OCI-LY3 (cell line): Measurements from ENCODE around the gene ELK3.

Experiments
- H2AFZ ChIP-seq: fragments of 200-600, 300-600 bp; shearing (Covaris generic); 2 replicates; pipeline ENCODE4 v1.6.0; 2014; ENCODE audit warnings: antibody characterized with exemption, low read depth, low read length
- H3K27ac ChIP-seq: fragments of 200-600, 300-600 bp; sonication (generic); 2 replicates; pipeline ENCODE4 v1.5.1; 2014; ENCODE audit warnings: mild to moderate bottlenecking, low read length, moderate library complexity, mixed read lengths
- H3K27me3 ChIP-seq: fragments of 200-600, 300-600 bp; sonication (generic); 2 replicates; pipeline ENCODE4 v1.6.1; 2014; ENCODE audit warnings: low read depth, low read length, mixed read lengths
- H3K36me3 ChIP-seq: fragments of 200-600, 300-600 bp; sonication (generic); replicated peaks from 2 replicates; pipeline ENCODE3; 2014; ENCODE audit warnings: low read depth, low read length, mixed read lengths
- H3K4me1 ChIP-seq: fragments of 300-600, 200-600 bp; sonication (generic); 2 replicates; pipeline ENCODE4 v1.6.1; 2014; ENCODE audit warnings: low read length, mixed read lengths
- H3K4me2 ChIP-seq: fragments of 200-600, 300-600 bp; sonication (generic); 2 replicates; pipeline ENCODE4 v1.6.1; 2014; ENCODE audit warnings: low read length, mixed read lengths
- H3K4me3 ChIP-seq: fragments of 300-600, 200-600 bp; sonication (generic); 2 replicates; pipeline ENCODE4 v1.5.1; 2014; ENCODE audit warnings: antibody characterized with exemption, mild to moderate bottlenecking, low read length, moderate library complexity
- H3K79me2 ChIP-seq: fragments of 300-600, 200-600 bp; shearing (Covaris generic); 2 replicates; pipeline ENCODE4 v1.6.1; 2014; ENCODE audit warnings: mild to moderate bottlenecking, low read length, mixed read lengths
- H3K9ac ChIP-seq: fragments of 300-600, 200-600 bp; shearing (Covaris generic); 2 replicates; pipeline ENCODE4 v1.6.0; 2014; ENCODE audit warnings: mild to moderate bottlenecking, low read length, moderate library complexity
- H3K9me3 ChIP-seq: fragments of 200-600, 300-600 bp; shearing (Covaris generic); 2 replicates; pipeline ENCODE4 v1.6.1; 2014; ENCODE audit warnings: low read length, mixed read lengths; ENCODE audit not compliant: insufficient read depth
- H4K20me1 ChIP-seq: fragments of 200-600, 300-600 bp; sonication (generic); 2 replicates; pipeline ENCODE4 v1.6.1; 2016; ENCODE audit warnings: low read length, mixed read lengths; ENCODE audit not compliant: insufficient read depth
- CTCF ChIP-seq: fragments of 200-600, 300-600 bp; sonication (generic); IDR thresholded peaks from 2 replicates; pipeline ENCODE4 v1.5.1; 2014; ENCODE audit warnings: antibody characterized with exemption, low read length, low read depth
- EZH2phosphoT487 ChIP-seq: fragments of 200-600 bp; shearing (Covaris generic); IDR thresholded peaks from 2 replicates; pipeline ENCODE4 v1.6.1; 2018; ENCODE audit warnings: antibody characterized with exemption, mixed run types, low read depth

Gene ELK3

GRCh38 chr12:96195845-96196451 is 1.8 kb downstream of the ELK3 start:
- Histone ChIP-seq H3K79me2 (peaks cover 72% of the 10 kb centered on the region), H3K4me1 (peaks cover 71% of the 10 kb centered on the region), H3K36me3 (no peaks in the 10 kb centered on the region), H3K9me3 (no peaks in the 10 kb centered on the region), H3K4me2 (peak overlapping the region; percentile 87), H3K27me3 (peaks cover 2% of the 10 kb centered on the region; the same call in 1 of the 2 replicates), H3K27ac (peak overlapping the region; percentile 95), H3K4me3 (peak overlapping the region; percentile 79), H4K20me1 (peaks cover 30% of the 10 kb centered on the region), H2AFZ (no peak overlapping the region), H3K9ac (peak overlapping the region; percentile 78)
- TF ChIP-seq CTCF (no peak), EZH2phosphoT487 (no peak)

- Histone ChIP-seq H3K27me3 (no peaks in the 10 kb centered on the region), H3K9ac (peak overlapping the region; percentile 78), H3K4me1 (peaks cover 76% of the 10 kb centered on the region), H3K36me3 (peaks cover 2% of the 10 kb centered on the region), H4K20me1 (peaks cover 38% of the 10 kb centered on the region), H3K79me2 (peaks cover 81% of the 10 kb centered on the region), H3K4me3 (peak overlapping the region; percentile 79), H3K4me2 (peak overlapping the region; percentile 87), H3K9me3 (no peaks in the 10 kb centered on the region), H3K27ac (peak overlapping the region; percentile 95), H2AFZ (no peak overlapping the region)
- TF ChIP-seq CTCF (no peak), EZH2phosphoT487 (no peak)
Observed at GRCh38 chr12:96196781-96197180, 2.6 kb downstream of the ELK3 start.

GRCh38 chr12:96197503-96198272 is 3.5 kb downstream of the ELK3 start:
- Histone ChIP-seq H3K4me1 (peaks cover 69% of the 10 kb centered on the region), H3K9me3 (no peaks in the 10 kb centered on the region), H4K20me1 (peaks cover 46% of the 10 kb centered on the region), H2AFZ (no peak overlapping the region), H3K27me3 (no peaks in the 10 kb centered on the region), H3K27ac (peak overlapping the region; percentile 95), H3K4me3 (peak overlapping the region; percentile 79), H3K79me2 (peaks cover 90% of the 10 kb centered on the region), H3K9ac (peak overlapping the region; percentile 78; the same call in 1 of the 2 replicates), H3K36me3 (peaks cover 7% of the 10 kb centered on the region), H3K4me2 (peak overlapping the region; percentile 87)
- TF ChIP-seq EZH2phosphoT487 (no peak), CTCF (no peak)

- Histone ChIP-seq H3K79me2 (peaks cover 94% of the 10 kb centered on the region), H3K9ac (peak overlapping the region; percentile 51), H3K4me1 (peaks cover 59% of the 10 kb centered on the region), H4K20me1 (peaks cover 54% of the 10 kb centered on the region), H3K36me3 (peaks cover 12% of the 10 kb centered on the region), H3K4me3 (peak overlapping the region; percentile 79), H3K27me3 (no peaks in the 10 kb centered on the region), H3K9me3 (no peaks in the 10 kb centered on the region), H2AFZ (no peak overlapping the region), H3K27ac (peak overlapping the region; percentile 95), H3K4me2 (peak overlapping the region; percentile 87)
- TF ChIP-seq EZH2phosphoT487 = no peak
- no peak for TF ChIP-seq CTCF
Observed at GRCh38 chr12:96198965-96199364, 4.8 kb downstream of the ELK3 start.
